GM18519 (cell line): ENCODE measurements around the gene KIAA0319L.

Experiments used
- ATAC-seq: cut with Tn5 transposase; IDR thresholded peaks from one replicate; pipeline ENCODE4 v1.9.1; 2021; ENCODE audit warnings: mild to moderate bottlenecking, moderate library complexity; ENCODE audit not compliant: unreplicated experiment, low FRiP score

KIAA0319L gene

DNA sequence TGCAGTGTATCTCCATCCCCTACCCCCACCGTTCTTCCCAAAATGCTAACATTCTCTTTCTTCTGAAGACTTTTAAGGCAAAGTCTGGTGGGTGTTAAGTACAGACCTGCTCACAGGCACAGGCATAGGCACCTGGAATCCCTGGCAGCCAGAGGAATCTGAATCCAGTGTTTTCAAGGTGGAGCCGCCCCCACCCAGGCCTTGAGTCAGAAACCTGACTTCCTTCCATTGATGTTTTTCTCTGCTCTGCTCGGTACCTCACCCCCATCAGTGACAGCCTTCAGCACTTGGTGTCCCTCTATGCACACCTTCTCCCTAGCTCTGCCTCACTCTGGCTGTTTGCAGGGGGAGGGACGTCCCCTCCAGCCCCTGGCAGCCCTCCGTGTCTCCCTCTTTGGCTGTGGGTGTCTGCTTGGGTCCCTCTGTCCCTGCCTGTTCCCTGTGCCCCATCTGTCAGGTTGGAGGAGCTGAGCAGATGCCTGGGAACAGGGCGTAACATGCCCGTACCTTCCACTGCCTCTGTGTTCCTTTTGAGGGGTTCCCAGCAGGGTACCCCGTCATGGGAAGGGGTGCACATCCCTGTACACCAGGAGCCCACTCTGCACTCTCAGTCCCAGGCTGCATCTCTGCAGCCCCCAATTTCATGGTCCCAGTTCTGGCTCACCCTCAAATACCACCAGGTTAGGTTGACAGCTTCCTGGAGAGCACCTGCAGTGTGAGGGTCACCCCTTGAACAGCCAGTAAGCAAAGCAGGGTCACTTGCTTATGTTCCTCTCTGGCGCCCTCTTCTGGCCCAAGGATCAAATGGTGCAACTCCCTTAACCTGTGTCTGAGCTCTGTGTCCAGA, 7.1 kb upstream of the KIAA0319L start:
- ATAC-seq: no peak

DNA sequence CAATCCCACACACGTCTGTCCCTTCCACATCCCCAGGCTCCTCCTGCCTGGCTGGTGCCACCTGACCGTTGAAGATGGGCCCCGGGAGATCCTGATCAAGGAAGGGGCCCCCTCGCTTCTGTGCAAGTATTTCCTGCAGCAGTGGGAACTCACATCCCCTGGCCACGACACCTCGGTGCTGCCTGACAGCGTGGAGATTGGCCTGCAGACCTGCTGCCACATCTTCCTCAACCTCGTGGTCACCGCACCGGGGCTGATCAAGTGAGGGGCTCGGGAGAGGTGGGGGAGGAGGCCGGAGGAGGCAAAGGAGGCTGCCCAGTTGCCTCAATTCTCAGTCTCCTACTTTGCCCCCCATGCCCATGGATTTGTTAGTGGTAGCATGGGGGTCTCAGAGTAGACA, 6.0 kb upstream of the KIAA0319L start:
- ATAC-seq: no peak

DNA sequence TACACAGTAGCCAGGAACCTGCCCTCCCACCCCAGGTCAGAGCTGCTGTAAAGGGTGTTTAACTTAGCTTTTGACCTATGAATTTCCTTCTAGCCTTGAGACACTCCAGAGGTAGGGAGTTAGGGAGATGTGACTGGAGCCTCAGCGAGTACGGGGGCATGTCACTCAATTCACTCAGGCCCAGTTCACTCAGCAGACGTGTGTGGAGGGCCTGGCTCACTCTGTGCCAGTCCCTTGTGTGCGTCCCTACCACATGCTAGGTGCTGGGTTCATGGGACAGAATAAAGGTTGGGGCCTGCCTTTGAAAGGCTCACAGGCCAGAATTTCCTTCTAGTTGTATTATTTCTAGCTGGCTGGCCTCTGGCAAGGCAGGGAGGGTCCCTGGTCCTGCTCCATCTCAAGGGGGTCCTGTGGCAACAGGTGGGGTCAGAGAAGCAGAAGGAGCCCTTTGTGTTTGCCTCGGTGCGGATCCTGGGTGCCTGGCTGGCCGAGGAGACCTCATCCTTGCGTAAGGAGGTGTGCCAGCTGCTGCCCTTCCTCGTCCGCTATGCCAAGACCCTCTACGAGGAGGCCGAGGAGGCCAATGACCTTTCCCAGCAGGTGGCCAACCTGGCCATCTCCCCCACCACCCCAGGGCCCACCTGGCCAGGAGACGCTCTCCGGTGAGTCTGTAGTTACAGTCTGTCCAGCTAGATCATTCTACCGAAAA, 4.9 kb upstream of the KIAA0319L start:
- ATAC-seq: no peak

DNA sequence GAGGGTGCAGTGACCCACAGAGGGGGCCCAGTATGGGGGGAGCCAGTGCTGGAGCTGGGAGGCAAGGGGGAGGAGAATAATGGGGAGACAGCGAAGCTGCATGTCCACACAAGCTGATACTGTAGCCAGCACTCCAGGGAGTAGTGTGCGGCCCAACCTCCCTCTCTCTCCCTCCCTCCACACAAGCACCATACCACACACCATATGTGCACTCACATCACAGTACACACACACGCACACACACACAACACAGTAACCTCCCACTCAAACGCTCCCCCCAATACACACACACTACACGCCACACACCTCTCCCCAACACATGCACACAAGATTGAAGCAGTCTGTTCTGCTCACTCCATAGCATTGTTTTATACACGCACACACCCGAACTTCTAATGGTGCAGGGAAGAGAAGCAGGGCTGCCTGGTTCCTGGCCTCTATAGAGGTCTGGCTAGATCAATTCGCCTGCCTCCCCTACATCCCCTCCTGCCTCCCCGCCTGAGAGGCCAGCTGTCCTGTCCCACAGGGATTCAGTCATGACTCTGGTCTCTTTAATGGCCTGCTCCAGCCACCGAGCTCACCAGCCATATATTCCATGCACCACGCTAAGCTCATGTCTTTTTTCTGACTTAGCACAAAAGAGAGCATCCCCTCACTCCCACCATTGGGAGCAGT, 4.2 kb upstream of the KIAA0319L start:
- no peak for ATAC-seq

DNA sequence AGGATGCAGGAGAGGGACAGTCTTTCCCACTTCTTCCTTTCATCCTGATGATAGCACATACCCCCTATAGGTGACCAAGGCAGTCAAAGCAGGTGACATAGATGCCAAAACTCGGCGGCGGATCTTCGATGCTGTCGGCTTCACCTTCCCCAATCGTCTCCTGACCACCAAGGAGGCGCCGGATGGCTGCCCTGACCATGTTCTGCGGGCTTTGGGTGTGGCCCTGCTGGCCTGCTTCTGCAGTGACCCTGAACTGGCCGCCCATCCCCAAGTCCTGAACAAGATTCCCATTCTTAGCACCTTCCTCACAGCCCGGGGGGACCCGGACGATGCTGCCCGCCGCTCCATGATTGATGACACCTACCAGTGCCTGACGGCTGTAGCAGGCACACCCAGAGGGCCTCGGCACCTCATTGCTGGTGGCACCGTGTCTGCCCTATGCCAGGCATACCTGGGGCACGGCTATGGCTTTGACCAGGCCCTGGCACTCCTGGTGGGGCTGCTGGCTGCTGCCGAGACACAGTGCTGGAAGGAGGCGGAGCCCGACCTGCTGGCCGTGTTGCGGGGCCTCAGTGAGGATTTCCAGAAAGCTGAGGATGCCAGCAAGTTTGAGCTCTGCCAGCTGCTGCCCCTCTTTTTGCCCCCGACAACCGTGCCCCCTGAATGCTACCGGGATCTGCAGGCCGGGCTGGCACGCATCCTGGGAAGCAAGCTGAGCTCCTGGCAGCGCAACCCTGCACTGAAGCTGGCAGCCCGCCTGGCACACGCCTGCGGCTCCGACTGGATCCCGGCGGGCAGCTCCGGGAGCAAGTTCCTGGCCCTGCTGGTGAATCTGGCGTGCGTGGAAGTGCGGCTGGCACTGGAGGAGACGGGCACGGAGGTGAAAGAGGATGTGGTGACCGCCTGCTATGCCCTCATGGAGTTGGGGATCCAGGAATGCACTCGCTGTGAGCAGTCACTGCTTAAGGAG, 3.3 kb upstream of the KIAA0319L start:
- no peak for ATAC-seq

DNA sequence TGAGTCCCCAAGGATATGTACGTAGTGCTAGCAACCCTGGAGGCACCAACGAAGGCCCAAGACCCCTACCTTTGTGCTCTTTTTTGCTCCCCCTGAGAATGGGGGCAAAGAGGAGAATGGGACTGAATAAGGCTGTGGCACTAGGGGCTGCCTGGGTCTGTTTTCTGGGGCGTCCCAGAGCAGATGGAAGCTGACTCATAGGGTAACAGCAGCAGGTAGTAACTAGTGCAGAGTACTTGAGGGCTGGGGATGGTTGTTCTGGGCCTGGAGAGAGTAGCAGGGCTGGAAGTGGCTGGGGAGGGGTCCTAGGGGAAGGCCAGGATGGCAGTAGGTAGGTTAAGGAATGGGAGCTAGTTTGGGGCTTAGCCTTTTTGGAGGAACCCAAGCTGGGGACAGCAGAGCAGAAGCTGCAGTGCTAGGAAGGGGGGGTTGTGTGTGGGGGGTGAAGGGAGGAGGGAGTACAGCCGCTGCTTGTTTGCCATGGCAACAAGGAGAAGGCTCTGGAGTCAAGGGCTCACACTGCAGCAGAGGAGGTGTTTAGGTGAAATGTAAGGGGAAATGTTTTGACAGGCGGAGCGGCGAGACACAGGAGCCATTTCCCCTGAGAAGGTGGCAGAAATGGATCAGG, 2.2 kb upstream of the KIAA0319L start:
- ATAC-seq: no peak

DNA sequence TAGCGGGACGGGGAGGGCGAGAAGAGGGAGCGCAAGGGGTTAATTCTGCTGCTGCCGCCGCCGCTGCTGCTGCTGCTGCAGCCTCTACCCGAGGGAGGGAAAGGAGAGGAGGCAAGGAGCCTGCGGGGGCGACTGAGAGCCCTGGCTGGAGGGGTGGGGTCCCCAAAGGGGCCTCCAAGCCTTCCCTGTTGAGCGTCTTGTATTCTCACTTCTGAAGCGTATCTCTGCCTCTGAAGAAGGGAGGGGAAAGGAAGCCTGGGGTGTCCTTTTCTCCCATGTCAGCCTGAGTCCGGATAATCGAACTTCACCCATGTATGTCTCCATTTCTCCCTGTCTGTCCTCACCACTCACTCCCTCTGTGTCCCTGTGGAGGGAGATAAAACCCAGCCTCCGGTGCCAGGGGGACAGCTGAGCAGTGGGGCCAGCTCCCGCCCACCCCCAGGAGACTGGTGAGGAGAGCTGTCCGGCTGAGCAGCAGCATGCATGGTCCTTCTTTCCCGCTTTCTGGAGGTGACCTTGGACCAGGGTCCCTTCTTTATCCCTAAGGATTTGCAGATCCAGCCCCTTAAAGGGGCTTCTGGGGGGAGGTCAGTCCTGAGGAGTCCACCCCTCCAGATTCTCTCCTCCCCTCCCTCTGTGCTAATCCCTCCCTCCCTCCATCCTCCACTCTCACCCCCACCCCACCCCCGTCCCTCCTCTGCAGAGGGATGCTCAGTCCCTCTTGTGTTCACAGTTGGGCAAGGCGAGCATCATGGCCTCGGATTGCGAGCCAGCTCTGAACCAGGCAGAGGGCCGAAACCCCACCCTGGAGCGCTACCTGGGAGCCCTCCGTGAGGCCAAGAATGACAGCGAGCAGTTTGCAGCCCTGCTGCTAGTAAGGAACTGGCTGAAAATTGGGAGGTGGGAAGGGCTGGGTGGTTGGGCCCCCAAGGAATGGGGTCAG, 1.4 kb upstream of the KIAA0319L start:
- ATAC-seq: no peak

DNA sequence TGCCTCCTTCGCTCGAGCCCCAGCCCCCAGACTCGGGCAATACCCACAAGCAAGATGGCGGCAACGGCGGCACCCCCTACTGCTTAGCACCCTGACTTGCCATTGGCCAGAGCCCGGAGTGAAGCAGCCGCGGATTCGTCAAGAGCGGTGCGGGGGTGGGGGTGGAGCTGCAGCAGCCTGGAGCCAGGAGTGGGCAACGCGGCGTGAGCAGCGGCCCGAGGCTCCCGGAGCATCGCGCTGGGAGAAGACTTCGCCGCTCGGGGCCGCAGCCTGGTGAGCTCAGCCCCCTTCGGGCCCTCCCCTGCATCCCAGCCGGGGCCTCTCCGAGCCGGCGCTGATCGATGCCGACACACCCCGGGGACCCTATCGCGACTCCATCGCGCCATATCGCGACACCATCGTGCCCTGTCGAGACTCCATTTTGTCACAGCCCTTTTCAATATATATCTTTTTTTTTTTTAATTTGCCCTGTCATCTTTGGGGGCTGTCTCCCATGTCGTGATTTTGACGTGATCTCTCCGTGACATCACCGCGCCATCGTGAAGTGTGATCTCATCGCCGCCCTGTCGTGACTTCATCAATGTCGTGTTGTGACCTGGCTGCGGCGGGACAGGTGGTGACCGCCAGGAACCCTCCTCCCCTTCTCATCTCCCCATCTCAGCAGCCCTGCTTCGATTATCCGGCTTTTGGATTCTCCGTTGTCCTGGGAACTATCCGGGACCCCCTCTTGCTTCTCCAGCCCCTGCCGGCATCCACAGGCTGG, 589 bp upstream of the KIAA0319L start, which contains the start of gene NCDN:
Gene NCDN (plus strand): TSS at position 189 of the 763 bp plus-strand sequence. CDS start 392 bp downstream, at position 581.
- peak; percentile 68 for ATAC-seq

DNA sequence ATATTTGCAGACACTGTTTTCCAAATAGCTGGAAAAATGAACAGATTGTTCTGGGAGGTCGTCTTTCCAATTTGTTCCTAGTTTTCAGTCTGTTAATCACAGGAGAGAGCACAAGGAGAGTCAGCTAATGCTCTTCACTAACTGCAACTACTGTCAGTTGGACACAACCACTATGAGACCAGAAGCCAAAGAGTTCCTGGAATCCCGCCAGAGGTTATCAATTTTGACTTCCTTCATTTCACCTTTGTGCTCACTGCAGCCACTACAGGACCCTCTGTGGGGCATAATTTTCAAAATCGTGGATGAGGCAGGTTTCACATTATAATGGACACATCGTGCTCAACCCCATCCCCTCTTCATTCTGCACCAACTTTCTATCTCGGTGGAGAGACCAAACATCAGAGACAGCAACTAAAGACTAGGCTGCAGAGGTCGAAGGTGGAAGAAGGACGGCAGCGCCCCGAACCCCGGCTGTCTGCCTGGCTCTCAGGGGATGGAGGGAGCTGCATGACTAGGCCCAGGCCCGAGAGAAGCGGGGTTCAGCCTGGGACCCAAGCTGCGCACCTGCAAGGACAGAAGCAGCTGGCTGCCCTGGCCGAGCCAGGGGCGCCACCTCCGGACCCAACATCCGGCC, 602 bp downstream of the KIAA0319L start:
- no peak for ATAC-seq

DNA sequence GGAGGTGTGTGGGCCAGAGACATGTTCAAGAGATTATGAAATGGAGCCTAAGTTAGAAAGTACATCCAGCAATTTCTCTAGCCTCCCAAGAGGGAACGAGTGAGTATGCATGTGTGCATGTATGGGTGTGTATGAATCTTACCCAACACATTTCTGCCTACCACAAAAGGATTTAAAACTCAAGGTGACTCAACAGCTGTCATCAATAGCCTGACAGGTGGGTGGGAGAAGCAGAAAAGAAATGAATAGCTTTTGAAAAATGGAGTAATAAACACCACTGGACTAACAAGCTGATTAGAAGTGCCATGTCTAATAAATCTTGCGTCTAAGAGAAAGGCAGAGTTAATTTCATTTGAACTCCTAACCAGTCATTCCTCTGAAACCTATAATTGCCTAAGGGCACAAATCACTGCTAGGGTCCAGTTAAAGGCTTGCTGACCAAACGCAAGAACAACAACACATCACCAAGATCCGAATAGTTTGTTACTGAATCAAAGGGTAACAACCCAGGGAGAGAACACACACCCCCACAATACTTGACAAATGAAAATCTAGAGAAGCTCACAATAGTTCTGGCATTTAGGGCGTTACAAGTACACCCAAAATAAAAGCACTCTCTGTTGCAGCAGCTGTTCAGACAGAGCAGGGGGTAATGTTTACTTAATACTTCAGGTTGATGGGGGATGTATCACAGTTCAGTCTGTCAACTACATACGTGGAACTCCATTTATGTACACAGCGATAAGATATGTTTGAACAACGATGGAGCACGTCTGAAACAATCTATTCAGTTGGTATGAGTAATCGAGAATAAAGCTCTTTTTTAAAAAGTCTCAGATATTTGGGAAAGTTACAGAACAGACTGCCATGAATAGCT, 1.4 kb downstream of the KIAA0319L start:
- no peak for ATAC-seq

DNA sequence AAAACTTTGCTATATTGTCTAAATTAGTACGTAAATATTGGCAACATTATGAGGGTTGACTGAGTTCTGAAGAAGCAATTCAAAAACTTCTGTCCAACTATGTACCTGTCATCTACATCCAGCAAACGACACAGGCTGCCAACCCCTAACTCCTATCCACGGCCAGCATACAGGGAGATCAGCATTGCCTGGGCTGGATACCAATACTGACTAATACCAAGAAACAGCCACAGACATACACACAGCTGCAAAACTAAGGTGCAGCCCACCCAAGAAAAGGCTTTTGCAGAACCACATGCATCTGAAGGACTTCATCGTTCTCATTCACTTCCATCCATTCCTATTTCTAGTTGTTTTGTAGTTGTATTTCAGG, 2.0 kb downstream of the KIAA0319L start:
- no peak for ATAC-seq

DNA sequence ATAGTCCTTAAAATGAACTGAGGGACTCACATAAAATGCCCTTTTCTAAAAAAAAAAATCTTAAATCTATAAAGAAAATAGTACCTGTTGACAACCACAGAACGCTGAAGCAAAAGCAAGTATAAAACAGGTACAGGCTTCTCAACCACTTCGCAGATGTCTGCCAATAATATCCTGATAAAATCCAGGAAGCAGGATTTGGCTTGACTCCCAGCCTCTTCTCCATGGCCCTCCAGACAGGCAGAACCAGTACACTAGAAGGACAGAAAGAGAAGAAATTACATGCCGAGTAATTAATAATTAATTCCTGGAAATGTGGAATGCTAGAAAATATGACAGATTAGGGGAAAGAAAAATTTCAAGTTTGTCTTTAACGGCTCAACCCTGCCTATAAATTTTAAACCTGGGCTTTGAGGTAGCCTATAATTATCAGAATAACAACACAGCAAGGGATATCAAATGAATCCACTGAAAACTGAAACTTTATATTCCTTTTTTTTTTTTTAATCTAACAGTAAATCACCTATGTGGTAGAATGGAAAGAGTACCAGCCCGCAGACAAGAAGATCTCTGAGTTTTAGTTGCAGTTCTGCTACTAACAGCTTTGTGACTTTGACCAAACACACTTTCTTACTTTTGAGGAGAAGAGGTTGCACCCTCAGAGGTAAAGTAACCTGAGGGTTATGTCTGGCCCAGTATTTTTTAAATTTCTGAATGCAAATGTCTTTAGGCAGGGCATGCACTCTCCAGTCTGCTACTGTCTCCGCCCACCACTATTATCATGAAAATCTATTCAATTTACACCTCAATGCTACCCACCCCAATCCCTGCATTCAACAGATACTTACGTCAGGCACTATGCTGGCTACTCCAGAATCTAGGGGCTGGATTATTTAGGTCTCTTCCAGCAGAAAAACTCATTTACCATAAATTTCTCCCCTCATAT, 2.7 kb downstream of the KIAA0319L start:
- no peak for ATAC-seq

DNA sequence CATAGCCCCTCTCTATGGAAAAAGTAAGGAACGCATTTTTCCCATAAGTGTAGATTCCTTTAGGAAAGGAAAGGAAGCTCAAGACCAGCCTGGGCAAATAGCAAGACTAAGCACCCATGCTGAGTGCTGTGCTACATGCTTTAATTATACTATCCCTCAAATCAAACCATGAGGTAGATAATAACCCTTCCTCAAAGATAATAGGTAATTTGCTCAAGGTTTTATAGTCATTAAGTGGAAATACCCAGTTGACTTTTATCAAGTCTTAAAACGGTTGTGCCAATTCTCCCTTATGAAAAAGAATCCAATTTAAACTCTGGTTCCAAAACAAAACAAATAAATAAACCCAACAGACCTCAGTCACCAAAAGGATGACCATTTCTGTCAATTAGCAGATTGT, 3.4 kb downstream of the KIAA0319L start:
- ATAC-seq: no peak

DNA sequence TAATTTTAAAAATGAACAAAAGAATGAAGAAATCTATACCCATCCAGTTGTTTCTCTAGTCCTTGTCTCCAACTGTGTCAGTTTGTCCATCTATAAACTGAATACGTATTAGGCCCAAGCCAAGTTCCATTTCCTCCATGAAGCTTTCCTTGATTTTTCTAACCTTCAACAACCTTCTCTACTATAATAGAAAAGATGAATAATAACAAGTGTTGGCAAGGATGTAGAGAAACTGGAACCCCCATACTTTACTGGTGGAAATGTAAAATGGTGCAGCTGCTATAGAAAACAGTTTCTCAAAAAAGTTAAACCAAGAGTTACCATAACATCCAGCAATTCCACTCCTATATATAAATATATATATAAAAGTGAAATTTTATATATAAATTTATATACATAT, 10.6 kb downstream of the KIAA0319L start:
- no peak for ATAC-seq

DNA sequence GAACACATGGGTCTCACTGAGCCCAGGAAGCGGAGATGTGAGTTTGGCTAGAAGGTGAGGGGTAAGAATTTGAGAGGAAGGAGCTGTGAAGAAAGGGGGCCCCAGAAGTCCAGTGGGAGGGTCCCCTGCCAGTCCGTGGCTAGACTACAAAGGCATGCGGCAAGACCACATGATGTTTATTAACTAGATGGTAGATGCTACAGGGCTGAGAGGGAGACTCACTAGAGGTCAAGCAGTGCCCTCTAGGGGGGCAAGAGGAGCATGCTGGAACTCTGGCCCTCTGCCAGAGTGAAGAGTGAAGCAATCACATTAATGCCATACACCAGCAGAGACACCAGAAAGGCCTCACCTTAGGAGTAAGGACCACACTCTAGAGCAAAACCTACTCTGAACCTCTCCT, 12.2 kb downstream of the KIAA0319L start:
- no peak for ATAC-seq
